Measurements from ENCODE around the gene NUP210. TPM values are rescaled to one million over a fixed set of nuclear protein-coding genes. Genes with fewer than 3 reads are reported as not detected.
"Not testable (repeated sequence)": the region's sequence is repeated elsewhere in the genome, so short reads cannot be mapped to it uniquely, and the experiment has no call there.

Gene NUP210
- total RNA-seq, 2 experiments from 2014 or later, result 148 TPM

DNA sequence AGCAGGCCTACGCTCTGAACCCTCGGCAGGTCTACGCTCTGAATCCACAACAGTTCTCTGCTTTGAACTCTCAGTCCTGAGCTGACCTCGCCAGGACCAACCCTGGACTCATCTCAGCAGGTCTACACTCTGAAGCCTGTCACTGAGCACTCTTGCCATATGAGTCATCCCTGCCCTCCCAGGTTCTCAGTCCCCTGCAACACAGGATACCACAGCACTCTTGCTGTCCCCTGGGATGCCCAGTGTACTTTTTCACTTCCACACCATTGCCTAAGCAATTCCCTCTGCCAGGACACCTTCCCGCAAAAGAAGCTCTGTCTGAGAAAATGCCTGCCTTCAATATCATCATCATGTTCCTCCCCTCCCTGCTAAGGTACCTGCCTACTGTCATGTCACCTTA, 42.0 kb downstream of the NUP210 start:
- peaks cover 29% of the 10 kb centered on the region for H3K36me3 Mint-ChIP-seq (ENCODE audit: low read depth)
- CTCF ChIA-PET, result interaction anchor here (2.1 kb wide), 1 partner anchor 75 kb away, joined by 8 read pairs; no protein-coding TSS in a partner anchor
- H3K9me3 Mint-ChIP-seq, result no peaks in the 10 kb centered on the region

GRCh38 chr3:13377741-13378140, 42.4 kb downstream of the NUP210 start:
- intact Hi-C loops (cut with micrococcal nuclease); CTCF ChIA-PET; H3K27ac Mint-ChIP-seq; DNase-seq; H3K4me1 Mint-ChIP-seq (ENCODE audit: low read depth); H3K27me3 Mint-ChIP-seq (ENCODE audit: low read depth); H3K9me3 Mint-ChIP-seq; H3K4me3 Mint-ChIP-seq: not testable (repeated sequence)
- H3K36me3 Mint-ChIP-seq (ENCODE audit: low read depth), result peaks cover 28% of the 10 kb centered on the region

More for the DNA sequence above, 42.0 kb downstream of the NUP210 start:
- Mint-ChIP-seq H3K27me3 (ENCODE audit: low read depth) (no peaks in the 10 kb centered on the region), H3K4me3 (no peak overlapping the region), H3K4me1 (ENCODE audit: low read depth) (peaks cover 5% of the 10 kb centered on the region), H3K27ac (no peak overlapping the region)
- no peak for DNase-seq
- intact Hi-C loops (cut with micrococcal nuclease), result no loop called here

DNA sequence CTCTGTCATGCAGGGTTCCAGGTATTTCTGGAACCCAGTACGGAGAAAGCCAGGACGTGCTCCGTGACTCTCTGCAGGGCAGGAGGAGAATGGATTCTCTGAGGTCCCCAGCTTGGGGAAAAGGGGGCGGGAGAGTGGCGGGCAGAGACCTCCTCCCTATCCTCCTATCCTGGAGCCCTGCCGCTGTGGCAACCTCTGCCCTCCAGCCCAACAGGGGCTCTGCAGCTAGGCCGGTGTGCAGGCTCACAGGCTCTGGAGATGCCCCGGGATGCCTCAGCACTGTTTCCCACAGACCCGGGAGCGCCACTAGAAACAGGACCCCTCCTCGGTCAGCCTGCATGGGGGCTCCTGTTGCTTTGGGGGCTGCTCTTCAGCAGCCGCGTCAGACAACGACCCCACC, 43.1 kb downstream of the NUP210 start:
- intact Hi-C loops (cut with micrococcal nuclease), result no loop called here
- Mint-ChIP-seq H3K9me3 (no peaks in the 10 kb centered on the region), H3K27ac (no peak overlapping the region), H3K4me3 (no peak overlapping the region), H3K27me3 (ENCODE audit: low read depth) (no peaks in the 10 kb centered on the region), H3K36me3 (ENCODE audit: low read depth) (peaks cover 31% of the 10 kb centered on the region), H3K4me1 (ENCODE audit: low read depth) (peaks cover 4% of the 10 kb centered on the region)
- DNase-seq, result no peak
- CTCF ChIA-PET, result no interaction called here

DNA sequence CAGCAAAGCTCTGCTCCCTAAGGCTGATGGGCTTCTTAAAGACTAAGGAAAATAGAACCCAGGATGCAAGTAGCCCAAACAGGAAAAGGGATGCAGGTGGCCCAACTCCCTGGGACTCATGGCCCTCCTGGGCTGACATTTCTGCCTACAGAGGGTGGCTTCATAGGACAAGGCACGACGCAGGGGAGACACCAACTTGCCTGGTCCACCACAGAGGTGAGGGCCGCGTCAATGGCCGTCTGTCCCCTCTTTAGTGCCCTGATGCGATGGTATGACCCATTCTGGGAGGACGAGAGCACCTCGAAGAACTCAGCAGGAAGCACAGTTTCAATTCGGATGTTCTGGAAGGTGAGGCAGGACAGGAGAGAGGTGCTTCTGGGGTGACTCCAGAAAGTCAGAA, 44.0 kb downstream of the NUP210 start:
- no peak overlapping the region for H3K4me3 Mint-ChIP-seq
- no peaks in the 10 kb centered on the region for H3K27me3 Mint-ChIP-seq (ENCODE audit: low read depth)
- no peak for DNase-seq
- intact Hi-C loops (cut with micrococcal nuclease), result no loop called here
- no peak overlapping the region for H3K27ac Mint-ChIP-seq
- no peaks in the 10 kb centered on the region for H3K9me3 Mint-ChIP-seq
- peaks cover 31% of the 10 kb centered on the region for H3K36me3 Mint-ChIP-seq (ENCODE audit: low read depth)
- H3K4me1 Mint-ChIP-seq (ENCODE audit: low read depth), result no peaks in the 10 kb centered on the region
- CTCF ChIA-PET, result no interaction called here

GRCh38 chr3:13375464-13375863, 44.7 kb downstream of the NUP210 start:
- Mint-ChIP-seq H3K27ac (no peak overlapping the region), H3K36me3 (ENCODE audit: low read depth) (peaks cover 37% of the 10 kb centered on the region)

DNA sequence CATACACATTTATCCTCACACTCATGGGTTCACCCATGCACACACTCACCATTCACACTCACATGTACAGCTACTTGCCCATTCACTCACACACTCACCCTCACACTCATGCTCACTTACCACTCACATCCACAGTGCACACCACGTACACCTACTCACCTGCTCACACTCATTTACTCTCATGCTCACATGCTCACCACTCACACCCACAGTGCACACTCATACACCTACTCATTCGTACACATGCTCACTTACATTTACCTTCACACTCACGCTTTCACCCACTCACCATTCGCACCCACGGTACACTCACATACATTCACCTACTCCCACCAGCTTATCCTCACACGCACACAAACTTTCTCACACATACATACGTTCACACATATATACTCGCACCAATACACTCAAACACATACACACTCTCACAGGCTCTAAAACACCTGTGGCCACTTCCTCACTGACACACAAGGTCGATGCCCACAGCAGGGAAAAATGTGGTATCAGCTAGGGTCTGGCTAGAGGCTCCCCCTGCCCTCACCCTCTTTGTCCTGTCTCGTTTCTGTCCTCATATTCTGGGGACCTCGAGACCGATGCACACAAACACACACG, 46.0 kb downstream of the NUP210 start:
- Mint-ChIP-seq H3K9me3 (no peaks in the 10 kb centered on the region), H3K27ac (no peak overlapping the region), H3K4me1 (ENCODE audit: low read depth) (no peaks in the 10 kb centered on the region), H3K4me3 (no peak overlapping the region), H3K36me3 (ENCODE audit: low read depth) (peaks cover 42% of the 10 kb centered on the region), H3K27me3 (ENCODE audit: low read depth) (no peaks in the 10 kb centered on the region)
- DNase-seq, result no peak
- intact Hi-C loops (cut with micrococcal nuclease), result no loop called here
- CTCF ChIA-PET, result no interaction called here

More at GRCh38 chr3:13375464-13375863, 44.7 kb downstream of the NUP210 start:
- Mint-ChIP-seq H3K4me1 (ENCODE audit: low read depth) (no peaks in the 10 kb centered on the region), H3K4me3 (no peak overlapping the region), H3K9me3 (no peaks in the 10 kb centered on the region), H3K27me3 (ENCODE audit: low read depth) (no peaks in the 10 kb centered on the region)
- intact Hi-C loops (cut with micrococcal nuclease), result no loop called here
- CTCF ChIA-PET, result no interaction called here
- DNase-seq, result no peak

DNA sequence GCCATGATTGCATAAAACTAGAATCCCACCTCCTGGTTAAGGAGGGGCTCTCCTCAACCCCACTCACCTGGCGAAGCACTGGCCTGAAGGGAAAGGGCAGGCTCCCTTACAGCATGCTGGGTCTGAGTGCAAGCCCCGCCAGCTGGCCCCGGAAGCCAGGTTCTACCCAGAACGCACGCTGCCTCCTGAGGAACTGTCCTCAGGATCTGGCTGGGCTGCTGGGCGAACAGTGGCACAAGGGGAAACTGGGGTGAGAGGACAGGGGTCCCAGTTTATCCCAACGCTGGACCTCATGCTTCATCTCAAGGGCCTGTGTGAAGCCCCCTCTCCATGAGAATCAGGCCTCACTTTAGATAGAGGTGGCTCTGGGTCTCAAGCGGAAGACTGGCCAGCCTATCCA, 47.5 kb downstream of the NUP210 start:
- Mint-ChIP-seq H3K36me3 (ENCODE audit: low read depth) (peaks cover 38% of the 10 kb centered on the region), H3K27ac (peak overlapping the region; percentile 12), H3K9me3 (no peaks in the 10 kb centered on the region), H3K27me3 (ENCODE audit: low read depth) (no peaks in the 10 kb centered on the region), H3K4me1 (ENCODE audit: low read depth) (no peaks in the 10 kb centered on the region), H3K4me3 (no peak overlapping the region)
- no peak for DNase-seq
- intact Hi-C loops (cut with micrococcal nuclease), result no loop called here
- CTCF ChIA-PET, result interaction anchor here (0.6 kb wide), 1 partner anchor 80 kb away, joined by 3 read pairs; no protein-coding TSS in a partner anchor

- H3K9me3 Mint-ChIP-seq, result no peaks in the 10 kb centered on the region
- no peaks in the 10 kb centered on the region for H3K27me3 Mint-ChIP-seq (ENCODE audit: low read depth)
- H3K27ac Mint-ChIP-seq, result no peak overlapping the region
- H3K4me3 Mint-ChIP-seq, result no peak overlapping the region
- CTCF ChIA-PET, result interaction anchor here (0.5 kb wide), 1 partner anchor 83 kb away, joined by 4 read pairs; no protein-coding TSS in a partner anchor
- H3K4me1 Mint-ChIP-seq (ENCODE audit: low read depth), result no peaks in the 10 kb centered on the region
- peaks cover 41% of the 10 kb centered on the region for H3K36me3 Mint-ChIP-seq (ENCODE audit: low read depth)
- intact Hi-C loops (cut with micrococcal nuclease), result no loop called here
- no peak for DNase-seq
These were observed 48.0 kb downstream of the NUP210 start for GRCh38 chr3:13372126-13372525.

DNA sequence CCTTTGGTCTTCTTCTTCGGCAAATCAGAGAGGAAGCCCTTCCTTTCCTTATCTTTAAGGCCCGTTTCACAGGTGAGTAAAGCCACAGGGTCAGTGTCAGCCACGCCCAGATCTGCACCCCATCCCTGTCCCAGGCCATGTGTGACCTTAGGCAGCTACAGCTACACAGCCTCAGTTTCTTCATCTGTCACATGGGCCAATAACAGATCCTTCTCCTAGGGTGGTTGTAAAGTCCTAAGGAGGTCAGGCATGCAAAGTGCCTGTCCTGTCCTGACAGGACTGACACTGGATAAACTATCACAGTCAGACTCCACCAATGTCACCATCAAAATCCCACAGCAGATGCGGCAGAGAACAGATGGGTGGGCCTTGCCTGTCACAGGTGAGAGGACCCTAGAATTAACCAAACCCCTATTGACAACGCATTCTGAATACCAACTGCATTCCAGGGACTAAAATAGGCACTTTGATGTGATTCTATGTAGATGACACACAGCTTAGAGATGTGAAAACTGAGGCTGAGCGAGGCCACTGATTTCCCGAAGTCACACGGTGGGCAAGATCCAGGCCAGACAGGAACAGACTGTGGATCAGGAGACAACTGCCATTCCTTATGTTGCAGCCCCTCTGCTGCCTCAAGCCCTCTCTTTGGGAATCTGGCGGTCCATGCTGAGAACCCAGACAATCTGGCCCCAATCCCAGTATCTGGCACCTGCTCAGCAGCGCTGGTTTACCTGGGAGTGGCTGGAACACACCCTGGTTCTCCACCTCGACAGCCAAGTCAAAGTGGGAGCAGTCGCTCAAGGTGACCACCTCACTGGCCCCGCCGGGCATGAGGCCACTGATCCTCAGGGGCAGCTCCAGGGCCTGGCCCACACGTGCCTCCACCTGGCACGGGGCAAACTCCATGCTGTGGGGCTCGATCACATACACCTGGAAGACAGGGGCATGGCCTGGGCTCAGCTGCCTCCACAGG, 48.7 kb downstream of the NUP210 start:
- Mint-ChIP-seq H3K4me1 (ENCODE audit: low read depth) (no peaks in the 10 kb centered on the region), H3K9me3 (no peaks in the 10 kb centered on the region), H3K4me3 (no peak overlapping the region), H3K27me3 (ENCODE audit: low read depth) (no peaks in the 10 kb centered on the region), H3K36me3 (ENCODE audit: low read depth) (peaks cover 41% of the 10 kb centered on the region), H3K27ac (no peak overlapping the region)
- CTCF ChIA-PET, result interaction anchor here (0.5 kb wide), 1 partner anchor 84 kb away, joined by 4 read pairs; no protein-coding TSS in a partner anchor
- DNase-seq, result no peak
- intact Hi-C loops (cut with micrococcal nuclease), result no loop called here

- H3K9me3 Mint-ChIP-seq, result no peaks in the 10 kb centered on the region
- no peaks in the 10 kb centered on the region for H3K27me3 Mint-ChIP-seq (ENCODE audit: low read depth)
- H3K27ac Mint-ChIP-seq, result no peak overlapping the region
- DNase-seq, result no peak
- CTCF ChIA-PET, result no interaction called here
- H3K4me3 Mint-ChIP-seq, result no peak overlapping the region
- H3K36me3 Mint-ChIP-seq (ENCODE audit: low read depth), result peaks cover 41% of the 10 kb centered on the region
- intact Hi-C loops (cut with micrococcal nuclease), result no loop called here
- H3K4me1 Mint-ChIP-seq (ENCODE audit: low read depth), result no peaks in the 10 kb centered on the region
These were observed 49.5 kb downstream of the NUP210 start for GRCh38 chr3:13370609-13371008.

GRCh38 chr3:13370055-13370454, 50.1 kb downstream of the NUP210 start:
- CTCF ChIA-PET, result no interaction called here
- no peaks in the 10 kb centered on the region for H3K27me3 Mint-ChIP-seq (ENCODE audit: low read depth)
- intact Hi-C loops (cut with micrococcal nuclease), result no loop called here

DNA sequence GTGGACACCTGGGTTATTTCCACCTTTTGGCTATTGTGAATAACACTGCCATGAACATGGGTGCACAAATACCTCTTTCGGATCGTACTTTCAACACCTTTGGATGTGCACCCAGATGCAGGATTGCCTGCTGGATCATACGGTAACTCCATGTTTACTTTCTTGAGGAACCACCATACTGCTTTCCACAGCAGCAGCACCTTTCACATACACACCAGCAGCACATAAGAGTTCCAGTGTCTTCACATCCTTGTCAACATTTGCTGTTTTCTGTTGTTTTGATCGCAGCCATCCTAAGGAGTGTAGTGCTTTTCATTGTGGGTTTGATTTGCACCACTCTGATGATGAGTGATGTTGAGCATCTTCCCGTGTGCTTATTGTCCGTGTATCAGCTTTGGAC, 51.3 kb downstream of the NUP210 start:
- Mint-ChIP-seq H3K4me3 (no peak overlapping the region), H3K9me3 (no peaks in the 10 kb centered on the region), H3K27me3 (ENCODE audit: low read depth) (no peaks in the 10 kb centered on the region), H3K36me3 (ENCODE audit: low read depth) (peaks cover 45% of the 10 kb centered on the region), H3K4me1 (ENCODE audit: low read depth) (no peaks in the 10 kb centered on the region), H3K27ac (no peak overlapping the region)
- DNase-seq, result no peak
- CTCF ChIA-PET, result no interaction called here
- intact Hi-C loops (cut with micrococcal nuclease), result no loop called here

More at GRCh38 chr3:13370055-13370454, 50.1 kb downstream of the NUP210 start:
- Mint-ChIP-seq H3K4me1 (ENCODE audit: low read depth) (no peaks in the 10 kb centered on the region), H3K4me3 (no peak overlapping the region), H3K36me3 (ENCODE audit: low read depth) (peaks cover 40% of the 10 kb centered on the region), H3K9me3 (no peaks in the 10 kb centered on the region), H3K27ac (no peak overlapping the region)
- DNase-seq, result no peak
